Upper lobe of right lung (tissue), 1 donor: ENCODE measurements around the gene CDH23. TPM values are rescaled to one million over a fixed set of nuclear protein-coding genes. Genes with fewer than 3 reads are reported as not detected.

Experiments
- ATAC-seq: fragments of 200-7000 bp; cut with Tn5 transposase; one replicate; pipeline ENCODE4 v1.9.1; 2020; ENCODE audit warnings: mild to moderate bottlenecking, moderate library complexity
- DNase-seq: peaks from one replicate; pipeline ENCODE4 v3.0.0-alpha.2; 2020
- H3K27ac ChIP-seq: fragments of 200-600 bp; one replicate; pipeline ENCODE4 v1.8.0; 2022
- H3K27me3 ChIP-seq: fragments of 200-600 bp; one replicate; pipeline ENCODE4 v1.8.0; 2022; ENCODE audit warnings: mild to moderate bottlenecking
- H3K36me3 ChIP-seq: fragments of 200-600 bp; one replicate; pipeline ENCODE4 v1.8.0; 2022
- H3K4me1 ChIP-seq: fragments of 200-600 bp; one replicate; pipeline ENCODE4 v1.8.0; 2022
- H3K4me3 ChIP-seq: fragments of 200-600 bp; one replicate; pipeline ENCODE4 v1.8.0; 2022; ENCODE audit warnings: mild to moderate bottlenecking
- H3K9me3 ChIP-seq: fragments of 200-600 bp; one replicate; pipeline ENCODE4 v1.8.0; 2022
- intact Hi-C: fragments of 100-400 bp; cut with DNase I; formaldehyde crosslinking; loops from one replicate; pipeline ENCODE4 v1.11.0; 2022
- total RNA-seq: library from RNA; stranded (reverse); fragmentation: NEBNext Ultra II Directional; extraction: Animal tissue kit (Norgen Biotek cat#: 25700); gene quantifications from one replicate; pipeline ENCODE4 v1.2.1, GENCODE V29; 2021
- TF ChIP-seq, protein P1 (sequence below): fragments of 200-600 bp; IDR thresholded peaks from one replicate; pipeline ENCODE4 v1.8.0; 2022; ENCODE audit warnings: antibody characterized with exemption
- donor health status: DM: no; HTN: yes; CAD: no; lungs with severe emphysema.

The CDH23 gene
- total RNA-seq, 1 donor from 2014 or later, result 10.9 TPM

DNA sequence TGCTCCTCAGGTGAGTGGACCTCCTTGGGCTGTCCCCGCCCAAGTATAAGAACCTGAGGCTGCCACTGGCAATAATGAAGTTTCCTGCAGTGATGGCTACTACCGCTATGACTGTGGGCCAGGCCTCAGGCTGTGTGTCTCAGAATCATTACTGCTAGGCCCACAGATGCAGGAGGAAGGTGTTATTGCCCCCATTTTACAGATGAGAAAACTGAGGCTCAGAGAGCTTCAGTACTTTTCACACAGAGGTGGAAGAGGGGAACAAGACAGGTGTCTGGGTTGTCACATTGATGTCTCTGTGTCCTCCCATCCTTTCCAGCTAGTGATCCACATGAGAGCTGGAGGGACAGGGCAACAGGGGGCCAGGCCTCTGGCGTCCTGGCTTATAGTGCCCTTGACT, 155.2 kb downstream of the CDH23 start:
- intact Hi-C loops, result no loop called here
- DNase-seq (no peak), ATAC-seq (no peak)
- no peaks in the 10 kb centered on the region for H3K36me3 ChIP-seq
- no peaks in the 10 kb centered on the region for H3K27me3 ChIP-seq
- peaks cover 3% of the 10 kb centered on the region for H3K4me1 ChIP-seq
- no peaks in the 10 kb centered on the region for H3K9me3 ChIP-seq
- no peak overlapping the region for H3K4me3 ChIP-seq
- H3K27ac ChIP-seq, result no peak overlapping the region
- TF ChIP-seq, protein P1, sequence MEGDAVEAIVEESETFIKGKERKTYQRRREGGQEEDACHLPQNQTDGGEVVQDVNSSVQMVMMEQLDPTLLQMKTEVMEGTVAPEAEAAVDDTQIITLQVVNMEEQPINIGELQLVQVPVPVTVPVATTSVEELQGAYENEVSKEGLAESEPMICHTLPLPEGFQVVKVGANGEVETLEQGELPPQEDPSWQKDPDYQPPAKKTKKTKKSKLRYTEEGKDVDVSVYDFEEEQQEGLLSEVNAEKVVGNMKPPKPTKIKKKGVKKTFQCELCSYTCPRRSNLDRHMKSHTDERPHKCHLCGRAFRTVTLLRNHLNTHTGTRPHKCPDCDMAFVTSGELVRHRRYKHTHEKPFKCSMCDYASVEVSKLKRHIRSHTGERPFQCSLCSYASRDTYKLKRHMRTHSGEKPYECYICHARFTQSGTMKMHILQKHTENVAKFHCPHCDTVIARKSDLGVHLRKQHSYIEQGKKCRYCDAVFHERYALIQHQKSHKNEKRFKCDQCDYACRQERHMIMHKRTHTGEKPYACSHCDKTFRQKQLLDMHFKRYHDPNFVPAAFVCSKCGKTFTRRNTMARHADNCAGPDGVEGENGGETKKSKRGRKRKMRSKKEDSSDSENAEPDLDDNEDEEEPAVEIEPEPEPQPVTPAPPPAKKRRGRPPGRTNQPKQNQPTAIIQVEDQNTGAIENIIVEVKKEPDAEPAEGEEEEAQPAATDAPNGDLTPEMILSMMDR, result no peak

DNA sequence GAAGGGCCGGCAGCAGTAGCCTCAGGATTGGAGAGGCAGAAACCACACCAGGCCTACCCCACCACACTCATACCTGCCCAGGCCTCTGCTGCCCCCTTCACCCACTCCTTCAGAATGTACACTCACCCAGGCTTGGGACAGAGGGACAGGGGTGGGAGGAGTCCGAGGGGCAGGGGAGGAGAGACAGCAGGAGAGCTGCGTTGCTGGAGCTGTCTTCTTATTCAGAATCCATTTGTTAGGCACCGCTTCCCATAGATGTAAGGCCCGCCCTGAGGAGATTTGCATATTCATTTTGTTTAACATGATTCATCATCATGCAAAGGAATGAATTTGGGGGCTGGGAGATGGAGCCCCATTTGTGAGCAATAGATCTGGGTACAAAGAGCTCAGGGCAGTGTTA, 156.7 kb downstream of the CDH23 start:
- Histone ChIP-seq H3K4me1 (no peaks in the 10 kb centered on the region), H3K4me3 (no peak overlapping the region), H3K36me3 (no peaks in the 10 kb centered on the region), H3K9me3 (no peaks in the 10 kb centered on the region), H3K27ac (no peak overlapping the region), H3K27me3 (no peaks in the 10 kb centered on the region)
- TF ChIP-seq, protein P1, result no peak
- DNase-seq, result no peak
- intact Hi-C loops, result no loop called here
- ATAC-seq, result no peak

DNA sequence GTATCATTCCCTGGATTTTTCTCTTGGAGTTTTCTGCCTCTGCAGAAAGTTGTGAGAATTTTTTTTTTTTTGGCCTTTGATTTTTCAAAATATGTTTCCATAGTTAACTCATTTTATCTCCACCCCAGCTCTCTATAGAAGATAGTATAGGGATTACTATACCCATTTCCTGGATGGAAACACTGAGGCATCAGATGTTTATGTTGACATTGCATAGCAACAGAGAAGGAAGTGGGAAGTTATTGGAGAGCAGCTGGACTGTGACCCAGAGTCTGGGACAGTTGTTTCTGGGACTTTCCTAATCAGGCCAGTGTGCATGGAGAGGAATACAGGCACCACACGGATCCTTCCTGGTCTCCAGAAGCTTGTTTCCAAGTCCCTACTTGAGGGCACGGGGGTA, 158.0 kb downstream of the CDH23 start:
- intact Hi-C loops, result no loop called here
- TF ChIP-seq, protein P1, result no peak
- Histone ChIP-seq H3K36me3 (no peaks in the 10 kb centered on the region), H3K9me3 (no peaks in the 10 kb centered on the region), H3K4me3 (no peak overlapping the region), H3K4me1 (no peaks in the 10 kb centered on the region), H3K27me3 (no peaks in the 10 kb centered on the region), H3K27ac (no peak overlapping the region)
- no peak for DNase-seq
- ATAC-seq, result peak; percentile 64

DNA sequence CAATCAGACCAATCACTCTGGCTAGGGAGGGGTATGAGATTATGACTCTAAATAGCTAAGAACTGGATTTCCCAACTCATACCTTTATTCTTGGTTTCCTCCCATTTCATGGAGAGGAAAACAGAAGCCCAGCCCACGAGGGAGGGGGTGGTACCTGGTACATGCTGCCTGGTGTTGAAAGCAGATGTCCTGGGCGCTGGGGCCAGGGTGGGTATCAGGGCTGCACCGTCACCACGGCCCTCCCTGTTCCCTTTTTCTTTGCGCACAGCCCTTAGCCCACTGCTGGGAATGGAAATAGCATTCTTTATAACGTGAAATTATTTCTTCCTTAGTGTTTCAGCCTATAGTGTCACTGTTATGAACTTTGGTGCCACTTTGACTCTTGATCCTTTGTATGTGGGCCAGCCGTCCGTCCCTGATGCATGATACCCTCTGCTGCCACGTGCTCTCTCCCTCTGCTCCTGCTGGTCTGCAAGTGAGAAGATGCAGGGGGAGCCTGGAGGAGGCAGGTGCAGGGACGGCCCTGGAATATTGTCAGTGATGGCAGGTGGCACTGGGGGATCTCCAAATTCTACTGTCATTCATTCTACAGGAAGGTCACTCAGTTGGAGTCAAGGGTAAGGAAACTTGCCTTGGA, 158.5 kb downstream of the CDH23 start:
- Histone ChIP-seq H3K27ac (no peak overlapping the region), H3K4me1 (no peaks in the 10 kb centered on the region), H3K9me3 (no peaks in the 10 kb centered on the region), H3K36me3 (no peaks in the 10 kb centered on the region), H3K27me3 (no peaks in the 10 kb centered on the region), H3K4me3 (no peak overlapping the region)
- no peak for DNase-seq
- intact Hi-C loops, result no loop called here
- TF ChIP-seq, protein P1, result no peak
- ATAC-seq, result peak; percentile 76

DNA sequence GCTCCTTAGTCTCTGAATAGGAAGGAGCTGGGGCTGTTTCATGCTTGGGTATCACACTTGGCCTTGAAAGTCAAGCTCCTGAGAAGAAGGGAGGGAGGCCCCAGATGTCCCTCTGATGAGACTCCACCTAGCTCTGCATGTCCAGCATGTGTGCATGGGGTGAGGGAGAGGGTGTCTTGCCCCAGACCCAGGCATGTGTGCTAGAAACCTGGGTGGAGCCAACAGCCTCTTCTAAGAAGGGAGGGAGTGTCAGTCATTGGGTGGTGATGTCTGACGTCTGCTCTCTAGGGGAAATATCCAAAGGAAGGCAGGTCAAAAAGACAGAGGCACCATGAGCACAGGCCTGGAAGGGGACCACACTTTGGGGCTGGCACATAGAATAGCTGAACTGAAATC, 159.0 kb downstream of the CDH23 start:
- H3K9me3 ChIP-seq, result no peaks in the 10 kb centered on the region
- no peak overlapping the region for H3K27ac ChIP-seq
- DNase-seq (no peak), ATAC-seq (no peak)
- intact Hi-C loops, result no loop called here
- TF ChIP-seq, protein P1, result no peak
- H3K36me3 ChIP-seq, result no peaks in the 10 kb centered on the region
- H3K27me3 ChIP-seq, result no peaks in the 10 kb centered on the region
- no peak overlapping the region for H3K4me3 ChIP-seq
- no peaks in the 10 kb centered on the region for H3K4me1 ChIP-seq

DNA sequence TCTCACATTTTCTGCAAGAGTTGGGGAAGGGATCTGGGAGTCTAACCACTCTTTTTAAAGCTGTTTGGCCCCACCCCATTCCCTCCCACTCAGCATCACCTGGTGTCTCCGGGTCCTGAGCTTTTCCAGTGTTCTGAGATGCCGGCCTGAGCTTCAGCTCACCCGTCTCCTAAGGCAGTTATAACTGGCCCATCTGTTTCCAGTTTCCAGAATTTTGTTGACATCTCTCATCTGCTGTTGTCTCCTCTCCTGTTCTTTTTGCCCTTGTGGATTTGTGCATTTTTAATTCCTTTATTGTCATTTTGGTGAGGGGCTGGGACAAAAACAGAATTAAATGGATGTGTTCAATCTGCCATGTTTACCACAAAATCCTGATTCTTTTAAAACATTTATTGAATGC, 162.3 kb downstream of the CDH23 start:
- no peak for DNase-seq
- Histone ChIP-seq H3K4me3 (no peak overlapping the region), H3K27me3 (no peaks in the 10 kb centered on the region), H3K4me1 (no peaks in the 10 kb centered on the region), H3K36me3 (no peaks in the 10 kb centered on the region), H3K27ac (no peak overlapping the region), H3K9me3 (no peaks in the 10 kb centered on the region)
- intact Hi-C loops, result no loop called here
- TF ChIP-seq, protein P1, result no peak
- ATAC-seq, result no peak
